ENCODE measurements around the gene FALEC. TPM values are rescaled to one million over a fixed set of nuclear protein-coding genes. Genes with fewer than 3 reads are reported as not detected.

FALEC gene
- total RNA-seq, 1 donor from 2014 or later: 0.43 TPM

GRCh38 chr1:150514260-150514659 lies 1.3 kb upstream of the FALEC start:
- Mint-ChIP-seq H3K4me3 (ENCODE audit: unreplicated experiment) (no peak overlapping the region), H3K27me3 (ENCODE audit: low read depth, unreplicated experiment) (no peaks in the 10 kb centered on the region), H3K27ac (ENCODE audit: unreplicated experiment) (no peak overlapping the region), H3K9me3 (ENCODE audit: unreplicated experiment) (no peaks in the 10 kb centered on the region), H3K4me1 (ENCODE audit: low read depth, unreplicated experiment) (peaks cover 11% of the 10 kb centered on the region), H3K36me3 (ENCODE audit: low read depth, unreplicated experiment) (peaks cover 16% of the 10 kb centered on the region)
- no peaks in the 10 kb centered on the region for H3K27me3 ChIP-seq (ENCODE audit: insufficient read depth, low read length)
- no peak overlapping the region for H3K4me2 ChIP-seq (ENCODE audit: low read length)
- no peaks in the 10 kb centered on the region for H3K9me3 ChIP-seq (ENCODE audit: insufficient read depth, low read depth, low read length)
- peaks cover 5% of the 10 kb centered on the region for H3K79me2 ChIP-seq (ENCODE audit: insufficient read depth, low read length)
- no peaks in the 10 kb centered on the region for H4K20me1 ChIP-seq (ENCODE audit: insufficient read depth, low read length)
- DNase-seq (ENCODE audit: low read depth): no peak
- H3K36me3 ChIP-seq (ENCODE audit: insufficient read depth, low read length): no peaks in the 10 kb centered on the region
- H3K9ac ChIP-seq (ENCODE audit: low read length): no peak overlapping the region
- H3K27ac ChIP-seq (ENCODE audit: low read depth, low read length): no peak overlapping the region
- no peak for TF ChIP-seq CTCF (IDR thresholded peaks at IDR 0.05; ENCODE audit: insufficient read depth, low read depth, low read length)
- no peak for TF ChIP-seq EZH2 (IDR thresholded peaks at IDR 0.05; ENCODE audit: insufficient read depth, low read length)
- no peak overlapping the region for H2AFZ ChIP-seq (ENCODE audit: low read depth, low read length)
- H3K4me3 ChIP-seq (ENCODE audit: insufficient read depth, low read depth, low read length): no peak overlapping the region
- H3K4me1 ChIP-seq (ENCODE audit: insufficient read depth, low read length): peaks cover 7% of the 10 kb centered on the region
- no peak for FAIRE-seq

- H3K36me3 Mint-ChIP-seq (ENCODE audit: low read depth, unreplicated experiment): peaks cover 16% of the 10 kb centered on the region
- H3K4me1 Mint-ChIP-seq (ENCODE audit: low read depth, unreplicated experiment): peaks cover 11% of the 10 kb centered on the region
- H3K4me3 ChIP-seq (ENCODE audit: insufficient read depth, low read depth, low read length): peak overlapping the region; percentile 70
- no peak overlapping the region for H3K27ac Mint-ChIP-seq (ENCODE audit: unreplicated experiment)
- no peaks in the 10 kb centered on the region for H4K20me1 ChIP-seq (ENCODE audit: insufficient read depth, low read length)
- no peaks in the 10 kb centered on the region for H3K36me3 ChIP-seq (ENCODE audit: insufficient read depth, low read length)
- H3K9ac ChIP-seq (ENCODE audit: low read length): peak overlapping the region; percentile 81
- no peak for DNase-seq (ENCODE audit: low read depth)
- peak overlapping the region; percentile 87 for H3K4me3 Mint-ChIP-seq (ENCODE audit: unreplicated experiment)
- TF ChIP-seq CTCF (IDR thresholded peaks at IDR 0.05; ENCODE audit: insufficient read depth, low read depth, low read length) (no peak), EZH2 (IDR thresholded peaks at IDR 0.05; ENCODE audit: insufficient read depth, low read length) (no peak)
- no peaks in the 10 kb centered on the region for H3K9me3 Mint-ChIP-seq (ENCODE audit: unreplicated experiment)
- peak overlapping the region; percentile 84 for H2AFZ ChIP-seq (ENCODE audit: low read depth, low read length)
- H3K4me2 ChIP-seq (ENCODE audit: low read length): peak overlapping the region; percentile 94
- H3K27me3 Mint-ChIP-seq (ENCODE audit: low read depth, unreplicated experiment): no peaks in the 10 kb centered on the region
- peaks cover 4% of the 10 kb centered on the region for H3K4me1 ChIP-seq (ENCODE audit: insufficient read depth, low read length)
- H3K27ac ChIP-seq (ENCODE audit: low read depth, low read length): peak overlapping the region; percentile 44
- H3K79me2 ChIP-seq (ENCODE audit: insufficient read depth, low read length): peaks cover 3% of the 10 kb centered on the region
- H3K9me3 ChIP-seq (ENCODE audit: insufficient read depth, low read depth, low read length): no peaks in the 10 kb centered on the region
- no peak for FAIRE-seq
- no peaks in the 10 kb centered on the region for H3K27me3 ChIP-seq (ENCODE audit: insufficient read depth, low read length)
Observed at GRCh38 chr1:150514913-150515327, 632 bp upstream of the FALEC start.

DNA sequence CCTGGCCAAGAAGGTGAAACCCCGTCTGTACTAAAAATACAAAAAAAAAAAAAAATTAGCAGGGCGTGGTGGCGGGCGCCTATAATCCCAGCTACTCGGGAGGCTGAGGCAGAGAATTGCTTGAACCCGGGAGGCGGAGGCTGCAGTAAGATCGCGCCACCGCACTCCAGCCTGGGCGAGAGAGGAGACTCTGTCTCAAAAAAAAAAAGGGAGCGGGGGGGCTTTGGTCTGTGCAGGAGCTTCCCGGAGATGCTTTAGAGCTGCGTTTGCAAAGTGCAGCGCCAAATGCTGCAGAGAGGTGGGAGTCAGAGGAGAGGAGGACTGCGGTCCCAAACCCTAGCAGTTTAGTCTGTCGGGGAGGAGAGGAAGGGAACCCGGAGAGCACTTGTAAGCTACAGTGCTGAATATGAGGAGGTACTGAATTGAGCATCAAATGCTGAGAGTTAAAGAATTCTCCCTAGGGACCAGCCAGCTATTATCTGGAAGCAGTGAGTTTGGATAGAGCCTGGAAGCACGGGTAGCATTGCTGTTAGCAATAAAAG lies 569 bp downstream of the FALEC start:
- Histone ChIP-seq H4K20me1 (ENCODE audit: insufficient read depth, low read length) (no peaks in the 10 kb centered on the region), H3K4me1 (ENCODE audit: insufficient read depth, low read length) (peaks cover 4% of the 10 kb centered on the region), H3K79me2 (ENCODE audit: insufficient read depth, low read length) (peaks cover 3% of the 10 kb centered on the region), H3K4me3 (ENCODE audit: insufficient read depth, low read depth, low read length) (peak overlapping the region; percentile 70), H3K9ac (ENCODE audit: low read length) (peak overlapping the region; percentile 81), H3K27me3 (ENCODE audit: insufficient read depth, low read length) (no peaks in the 10 kb centered on the region), H3K4me2 (ENCODE audit: low read length) (peak overlapping the region; percentile 94), H3K27ac (ENCODE audit: low read depth, low read length) (no peak overlapping the region), H3K36me3 (ENCODE audit: insufficient read depth, low read length) (no peaks in the 10 kb centered on the region), H2AFZ (ENCODE audit: low read depth, low read length) (peak overlapping the region; percentile 87), H3K9me3 (ENCODE audit: insufficient read depth, low read depth, low read length) (no peaks in the 10 kb centered on the region)
- Mint-ChIP-seq H3K27me3 (ENCODE audit: low read depth, unreplicated experiment) (no peaks in the 10 kb centered on the region), H3K9me3 (ENCODE audit: unreplicated experiment) (no peaks in the 10 kb centered on the region), H3K27ac (ENCODE audit: unreplicated experiment) (peak overlapping the region; percentile 86), H3K4me3 (ENCODE audit: unreplicated experiment) (peak overlapping the region; percentile 86), H3K36me3 (ENCODE audit: low read depth, unreplicated experiment) (peaks cover 13% of the 10 kb centered on the region), H3K4me1 (ENCODE audit: low read depth, unreplicated experiment) (peaks cover 11% of the 10 kb centered on the region)
- FAIRE-seq: no peak
- no peak for TF ChIP-seq EZH2 (IDR thresholded peaks at IDR 0.05; ENCODE audit: insufficient read depth, low read length)
- TF ChIP-seq CTCF (IDR thresholded peaks at IDR 0.05; ENCODE audit: insufficient read depth, low read depth, low read length): no peak
- peak; percentile 15 for DNase-seq (ENCODE audit: low read depth)
